Stimulated activated CD4-positive, alpha-beta T cell treated with anti-CD3 and anti-CD28 coated beads, TNF-alpha, amount 100 ng/mL, for 48 hours (primary cell): ENCODE measurements around the gene IL31RA.
"Not testable (repeated sequence)": the region's sequence is repeated elsewhere in the genome, so short reads cannot be mapped to it uniquely, and the experiment has no call there.

Source experiments
- DNase-seq, 3 donors: peaks; one replicate each; pipeline ENCODE4 v3.0.0-alpha.2; 2020; ENCODE audit warnings: low read depth in 3 of 3

The IL31RA gene

DNA sequence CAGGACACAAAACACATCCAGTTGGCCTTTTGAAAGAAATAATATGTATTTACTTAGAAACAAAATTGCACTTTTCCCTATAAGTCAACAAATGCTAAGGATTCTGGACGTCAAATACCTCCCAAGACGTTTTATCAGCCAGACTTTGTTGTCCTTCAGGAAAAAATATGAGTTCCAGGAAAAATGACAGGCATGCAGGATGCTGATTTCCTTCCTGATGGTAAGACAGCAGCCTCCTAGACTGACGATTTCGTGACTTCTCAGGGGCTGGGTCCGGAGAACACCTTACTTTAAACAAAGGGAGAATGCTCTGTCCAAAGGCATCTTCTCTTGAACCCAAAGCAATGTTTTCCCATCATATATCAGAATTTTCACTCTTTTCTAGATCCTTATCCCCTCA lies 74.6 kb downstream of the IL31RA start:
- no peak for DNase-seq

DNA sequence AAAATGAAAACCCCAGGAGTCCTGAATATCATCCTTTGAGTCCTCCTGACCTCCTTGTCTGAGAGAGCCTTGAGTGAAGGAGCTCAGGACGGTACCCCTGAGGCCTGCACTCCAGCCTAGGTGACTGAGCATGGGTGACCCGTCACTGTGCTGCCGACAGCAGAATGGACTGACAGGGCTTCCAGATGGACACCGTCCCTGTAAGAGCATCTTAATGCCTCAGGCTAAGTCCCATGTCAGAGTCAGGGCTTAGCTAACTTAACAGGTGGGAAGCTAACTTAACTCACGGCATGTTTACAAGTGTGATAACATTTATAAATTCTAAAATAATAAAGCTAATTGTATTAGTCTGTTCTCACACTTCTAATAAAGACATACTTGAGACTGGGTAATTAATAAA lies 75.3 kb downstream of the IL31RA start:
- DNase-seq = no peak

DNA sequence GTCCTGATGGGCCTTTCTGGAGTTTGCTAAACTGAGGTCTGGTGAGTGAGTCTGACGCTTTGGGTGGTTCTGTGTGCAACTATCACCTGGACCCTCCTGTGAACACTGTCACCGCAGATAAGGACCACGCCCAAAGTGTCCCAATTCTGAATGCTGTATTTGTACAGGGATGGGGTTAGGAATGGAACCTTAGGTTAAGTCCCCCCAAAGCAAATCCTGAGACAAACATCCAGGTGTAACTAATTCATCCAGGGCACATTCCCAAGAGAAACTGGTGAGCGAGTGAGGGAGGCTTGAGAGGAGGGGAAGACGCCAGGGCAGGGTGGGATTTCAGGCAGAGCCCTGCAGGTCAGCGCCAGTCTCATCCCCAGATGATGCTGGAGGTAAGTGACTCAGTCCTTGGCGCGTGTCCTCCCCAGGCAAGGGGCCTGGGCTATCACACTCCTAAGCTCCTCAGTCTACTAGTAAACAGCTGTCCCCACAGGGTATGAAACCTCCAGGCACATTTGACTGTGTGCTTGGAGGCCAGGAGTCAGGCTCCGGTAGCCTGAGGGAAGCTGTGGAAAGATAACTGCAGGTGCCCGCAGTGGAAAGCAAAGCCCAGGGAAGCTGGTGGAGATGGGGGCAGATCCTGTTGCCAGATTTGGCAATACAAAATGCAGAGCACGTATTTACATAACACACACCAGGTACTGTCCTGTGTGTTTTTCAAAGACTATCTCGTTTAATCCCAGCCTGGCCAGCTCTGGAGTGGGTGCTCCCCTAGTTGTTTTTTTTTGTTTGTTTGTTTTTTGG lies 76.9 kb downstream of the IL31RA start:
- DNase-seq = no peak

DNA sequence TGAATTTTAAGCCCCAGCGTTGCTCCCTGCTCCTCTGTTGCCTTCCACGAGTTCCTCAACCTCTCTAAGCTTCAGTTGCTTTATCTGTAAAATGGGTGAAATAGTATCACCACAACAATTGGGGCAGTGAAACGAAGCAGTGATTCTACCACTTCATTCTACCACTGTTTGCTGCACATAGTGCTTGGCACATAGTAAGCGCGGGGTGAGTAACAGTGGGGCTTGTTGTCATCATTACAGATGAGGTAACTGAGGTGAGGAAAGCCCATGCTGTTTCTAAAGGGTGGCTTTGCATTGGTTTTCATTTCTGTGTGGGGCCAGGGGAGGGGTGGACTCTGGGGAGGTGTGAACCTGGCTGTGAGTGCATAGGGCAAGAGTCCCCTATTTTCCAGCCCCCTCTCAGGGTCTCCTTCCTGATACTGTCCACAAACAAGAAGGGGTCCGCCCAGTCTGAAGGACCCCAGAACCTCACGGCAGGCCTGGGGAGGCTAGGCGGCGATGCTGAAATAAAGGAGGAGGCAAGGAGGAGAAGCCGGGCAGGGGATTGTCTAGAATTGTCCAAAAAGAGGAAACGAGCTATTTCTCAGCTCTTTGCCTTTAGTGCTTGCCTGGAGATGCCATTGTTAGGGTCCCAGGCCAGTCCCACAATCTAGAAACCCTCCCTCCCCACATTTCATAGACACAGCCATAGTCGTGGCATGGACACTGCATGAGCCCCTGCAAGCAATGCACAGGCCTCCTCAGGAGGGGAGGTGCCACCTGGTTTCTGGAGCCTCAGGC lies 78.1 kb downstream of the IL31RA start:
- DNase-seq = no peak

DNA sequence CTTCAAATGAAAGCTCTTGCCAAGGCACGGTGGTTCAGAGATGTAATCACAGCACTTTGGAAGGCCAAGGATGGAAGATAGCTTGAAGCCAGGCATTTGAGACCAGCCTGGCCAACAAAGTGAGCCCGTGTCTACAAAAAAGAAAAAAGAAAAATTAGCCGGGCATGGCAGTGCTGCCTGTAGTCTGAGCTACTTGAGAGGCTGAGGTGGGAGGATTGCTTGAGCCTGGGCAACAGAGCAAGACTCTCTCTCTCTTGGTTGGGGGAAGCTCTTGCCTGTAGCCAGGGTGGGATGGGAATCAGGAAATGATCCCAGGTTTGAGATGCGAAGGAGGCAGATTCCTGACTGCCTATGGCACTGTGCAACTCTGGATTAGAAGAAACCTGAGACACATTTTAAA lies 81.5 kb downstream of the IL31RA start:
- no peak for DNase-seq

DNA sequence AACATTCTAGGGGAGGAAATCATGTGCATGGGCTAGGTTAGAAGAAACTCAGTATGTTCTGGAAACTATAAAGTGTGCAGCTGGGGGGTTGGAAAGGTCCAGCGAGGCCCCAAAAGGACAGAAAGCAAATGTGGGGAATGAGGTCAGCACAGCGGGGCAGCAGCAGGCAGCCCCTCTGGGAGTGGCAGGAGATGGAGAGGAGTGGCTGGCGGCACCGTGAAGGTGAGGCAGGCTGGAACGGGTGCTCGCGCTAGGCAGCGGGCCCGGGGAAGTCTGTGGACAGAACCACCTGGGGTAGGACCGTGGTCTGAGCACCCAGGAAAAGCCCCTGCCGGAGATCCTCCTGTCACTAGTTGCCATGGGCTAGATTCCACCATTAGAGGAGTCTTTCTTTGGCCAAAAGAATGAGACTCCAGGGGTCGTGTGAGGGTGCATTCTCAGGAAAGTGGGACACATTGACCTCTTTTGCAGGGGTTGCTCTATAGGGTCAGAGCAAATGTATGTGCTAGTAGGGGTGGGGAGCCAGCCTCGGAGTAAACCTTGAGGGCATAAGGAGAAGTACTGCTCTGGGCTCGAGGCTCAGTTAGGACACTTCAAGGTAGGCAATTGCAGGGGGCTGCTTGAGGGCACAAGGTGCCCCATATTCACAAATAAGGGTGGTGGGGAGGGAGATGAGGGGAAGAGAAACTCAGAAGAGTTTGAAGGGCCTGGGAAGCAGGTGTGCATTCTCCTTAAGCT lies 82.4 kb downstream of the IL31RA start:
- no peak for DNase-seq

DNA sequence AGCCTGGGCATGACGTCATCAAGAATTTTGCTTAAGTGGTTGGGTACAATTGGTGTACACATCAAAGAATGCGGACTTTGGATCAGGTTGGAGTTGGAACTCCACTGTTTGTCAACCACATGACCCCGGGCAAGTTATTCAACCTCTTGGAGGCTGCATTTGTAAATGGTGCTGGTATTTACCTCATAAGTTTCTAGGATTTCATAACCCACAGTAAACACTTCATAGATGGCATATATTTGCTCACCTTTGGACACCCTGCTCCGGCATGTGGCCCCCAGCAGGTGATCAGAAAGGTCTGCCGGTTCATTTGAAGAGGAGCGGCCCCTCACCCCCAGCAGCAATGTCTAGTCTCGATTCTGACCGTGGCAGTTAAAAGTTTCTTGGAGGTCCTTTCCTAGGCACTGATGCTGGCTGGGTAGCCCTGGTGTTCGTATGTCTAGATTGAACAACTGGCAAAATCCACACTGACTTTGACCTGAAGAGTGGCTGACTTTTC lies 83.0 kb downstream of the IL31RA start:
- no peak for DNase-seq

DNA sequence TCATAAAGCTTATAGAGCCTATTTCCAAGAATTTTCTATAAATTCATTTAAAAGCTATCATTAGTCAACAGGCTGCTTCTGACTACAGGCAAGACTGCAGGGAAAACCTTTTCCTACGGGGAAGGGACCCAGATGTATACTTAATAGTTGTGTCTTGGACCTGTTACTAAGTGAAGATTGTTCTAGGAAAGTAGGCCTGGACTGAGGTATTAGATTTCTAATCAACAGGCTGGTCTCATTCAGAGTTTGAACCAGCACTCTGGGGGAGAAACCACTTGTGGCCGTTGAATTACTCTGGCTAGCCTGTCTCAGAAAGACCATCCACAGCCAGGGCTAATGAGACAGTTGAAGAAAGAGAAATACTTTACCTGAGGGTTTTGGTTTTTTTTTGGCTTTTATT lies 83.6 kb downstream of the IL31RA start:
- no peak for DNase-seq

DNA sequence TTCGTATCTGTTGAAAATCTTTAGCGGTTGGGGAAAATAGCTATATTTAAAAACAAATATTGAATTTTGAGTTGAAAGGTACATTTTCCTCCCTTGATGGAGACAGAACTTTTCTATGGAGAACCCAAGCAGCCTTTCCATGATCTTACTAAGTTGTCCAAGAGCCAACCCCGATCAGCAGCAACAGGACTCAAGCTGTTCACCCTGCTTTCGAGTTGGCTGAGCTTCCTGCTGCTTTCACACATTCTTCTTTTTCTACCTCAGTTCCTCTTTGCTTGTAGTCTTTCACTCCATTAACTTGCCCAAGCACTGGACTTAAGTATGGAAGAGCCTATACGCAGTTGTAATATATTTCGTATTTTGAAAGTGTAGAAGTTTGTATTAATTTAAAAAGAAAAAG lies 84.2 kb downstream of the IL31RA start:
- DNase-seq = no peak

DNA sequence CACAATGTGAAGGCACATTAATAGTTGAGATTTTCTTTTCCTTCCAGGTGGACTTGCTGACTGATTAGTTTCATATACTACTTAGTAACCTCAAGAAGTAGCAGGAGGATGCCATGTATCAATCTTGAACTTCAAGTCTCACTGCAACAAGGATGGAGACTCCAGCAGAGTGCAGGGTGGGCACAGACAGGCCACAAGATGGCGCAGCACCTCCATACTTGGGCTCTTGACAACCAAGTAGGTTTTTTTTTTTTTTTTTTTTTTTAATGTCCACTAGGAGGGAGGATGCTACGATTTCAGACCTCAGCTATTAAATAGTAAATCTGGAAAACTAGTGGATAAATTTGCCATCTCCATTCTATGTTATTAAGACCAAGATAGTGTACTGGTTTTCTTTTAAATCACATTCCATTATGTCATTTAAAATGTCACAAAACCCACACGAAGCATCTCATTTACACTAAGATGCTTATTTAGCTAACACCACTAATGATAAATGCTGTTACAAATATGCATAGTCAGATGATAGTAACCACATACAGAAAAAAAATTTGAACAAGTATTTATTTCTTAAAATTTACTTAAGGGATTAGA lies 85.0 kb downstream of the IL31RA start:
- DNase-seq = peak; percentile 59 to 75 (median 62)

DNA sequence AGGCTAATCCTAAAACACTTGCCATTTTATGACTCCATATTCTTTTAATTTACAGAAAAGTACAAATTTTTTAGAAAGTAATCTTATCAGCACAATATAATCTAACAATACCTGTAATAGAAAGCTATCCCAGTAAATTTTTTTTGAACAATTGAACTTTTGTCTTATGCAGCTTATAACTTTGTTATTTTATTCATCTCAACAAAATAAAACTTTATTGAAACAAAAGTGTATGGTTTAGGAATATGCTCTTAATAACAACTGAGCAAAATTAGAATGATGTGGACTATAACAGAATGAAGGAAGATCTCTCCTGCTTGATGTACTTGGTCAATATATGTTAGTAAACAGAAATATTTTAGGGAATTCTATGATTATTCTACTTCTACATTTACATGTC lies 86.4 kb downstream of the IL31RA start:
- not testable (repeated sequence) for DNase-seq

DNA sequence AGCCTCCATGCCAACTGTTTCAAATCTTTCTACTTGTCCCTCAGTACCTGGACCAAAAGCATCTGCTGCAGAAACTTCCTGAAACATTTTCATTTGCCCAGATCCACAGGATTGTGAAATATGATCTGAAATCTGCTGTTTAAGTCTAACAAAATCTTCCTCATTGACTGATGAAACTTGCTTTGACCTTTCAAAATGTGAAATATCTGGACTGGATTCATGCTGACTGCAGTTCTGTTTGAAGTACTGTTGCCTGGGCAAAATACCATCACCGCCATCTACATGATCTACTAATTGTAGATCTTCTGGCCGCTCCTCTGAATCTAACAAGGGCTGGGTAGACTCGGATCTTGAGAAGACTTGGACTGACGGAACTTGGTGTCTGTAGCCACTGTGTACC lies 90.0 kb downstream of the IL31RA start:
- not testable (repeated sequence) for DNase-seq

DNA sequence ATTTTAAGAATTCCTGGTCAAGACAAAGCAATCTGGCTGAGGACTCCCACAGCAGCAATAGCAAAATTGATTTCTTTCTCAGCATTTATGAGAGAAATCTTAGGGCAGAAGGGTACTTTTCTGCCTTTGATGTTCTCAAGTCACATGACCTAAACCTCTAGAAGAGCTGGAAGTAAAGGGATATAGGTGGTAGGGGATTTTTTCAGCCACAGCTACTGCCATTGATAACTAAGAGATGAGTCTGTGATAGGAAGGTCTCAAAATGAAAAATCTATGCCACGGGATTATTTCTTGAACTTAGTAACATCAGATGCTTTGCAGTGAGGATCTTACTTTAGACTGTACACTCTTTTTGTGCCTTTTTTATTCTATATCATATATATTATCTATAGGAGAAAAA lies 108.1 kb downstream of the IL31RA start:
- DNase-seq = no peak

DNA sequence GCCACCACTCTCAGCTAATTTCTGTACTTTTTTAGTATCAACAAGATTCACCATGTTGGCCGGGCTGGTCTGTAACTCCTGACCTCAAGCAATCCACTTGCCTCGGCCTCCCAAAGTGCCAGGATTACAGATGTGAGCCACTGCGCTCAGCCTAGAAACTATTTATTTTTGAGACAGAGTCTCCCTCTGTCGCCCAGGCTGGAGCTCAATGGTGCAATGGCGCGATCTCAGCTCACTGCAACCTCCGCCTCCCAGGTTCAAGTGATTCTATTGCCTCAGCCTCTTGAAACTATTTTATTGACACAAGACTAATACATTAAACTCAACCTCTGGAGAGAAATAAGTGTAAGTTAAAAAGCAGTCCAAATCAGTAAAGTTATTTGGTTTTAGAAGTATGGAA lies 109.6 kb downstream of the IL31RA start:
- no peak for DNase-seq

DNA sequence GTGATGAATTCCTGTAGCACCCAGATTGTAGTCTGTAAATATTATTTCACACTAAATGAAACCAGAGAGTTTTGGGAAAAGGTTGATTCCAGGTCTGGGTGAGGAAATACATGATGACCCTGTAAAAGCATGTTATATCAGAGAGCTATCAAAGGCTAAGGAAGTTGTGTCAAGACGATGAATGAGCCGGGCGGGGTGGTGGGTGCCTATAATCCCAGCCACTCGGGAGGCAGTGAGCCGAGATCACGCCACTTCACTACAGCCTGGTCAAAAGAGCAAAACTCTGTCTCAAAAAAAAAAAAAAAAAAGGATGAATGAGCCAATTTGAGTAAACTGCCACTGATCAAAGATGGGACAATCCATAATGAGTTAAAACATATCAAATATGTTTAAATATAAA lies 114.4 kb downstream of the IL31RA start:
- DNase-seq = no peak

DNA sequence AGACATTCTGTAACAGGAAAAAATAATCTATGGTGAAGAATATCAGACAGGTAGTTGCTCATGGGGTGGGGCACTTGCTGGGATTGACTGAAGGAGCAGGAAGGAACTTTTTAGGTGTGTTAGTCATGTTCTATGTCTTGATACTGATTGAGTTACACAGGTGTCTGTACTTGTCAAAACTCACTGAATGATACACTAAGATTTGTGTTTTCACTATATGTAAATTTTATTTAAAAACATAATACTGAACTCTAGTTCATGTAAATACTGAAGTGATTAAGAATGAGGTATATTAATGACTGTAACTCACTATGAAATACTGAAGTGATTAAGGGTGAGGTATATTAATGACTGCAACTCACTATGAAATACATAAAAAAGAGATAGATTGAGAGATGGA lies 115.1 kb downstream of the IL31RA start:
- DNase-seq = no peak

DNA sequence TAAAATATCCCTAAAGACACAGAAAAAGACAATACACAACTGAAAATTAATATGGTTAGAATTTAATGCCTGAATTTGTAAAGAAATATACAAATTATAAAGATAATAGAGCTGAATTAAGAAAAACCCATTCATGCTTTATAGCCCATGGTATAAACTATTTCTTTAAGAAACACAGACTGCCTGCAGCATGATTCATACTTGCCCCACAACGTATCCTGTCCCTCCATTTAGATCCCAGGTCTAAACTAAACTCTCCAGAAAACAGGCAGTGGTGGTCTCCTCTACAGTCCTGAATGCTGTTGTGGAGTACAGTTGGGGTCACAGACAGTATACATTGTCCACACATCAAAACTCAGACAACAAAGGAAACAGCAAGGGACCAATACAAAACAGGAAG lies 118.8 kb downstream of the IL31RA start:
- DNase-seq = no peak
